ENCODE measurements around the gene MED31. TPM values are rescaled to one million over a fixed set of nuclear protein-coding genes. Genes with fewer than 3 reads are reported as not detected.

The MED31 gene
- total RNA-seq, 1 experiment from 2014 or later: 18.8 TPM

DNA sequence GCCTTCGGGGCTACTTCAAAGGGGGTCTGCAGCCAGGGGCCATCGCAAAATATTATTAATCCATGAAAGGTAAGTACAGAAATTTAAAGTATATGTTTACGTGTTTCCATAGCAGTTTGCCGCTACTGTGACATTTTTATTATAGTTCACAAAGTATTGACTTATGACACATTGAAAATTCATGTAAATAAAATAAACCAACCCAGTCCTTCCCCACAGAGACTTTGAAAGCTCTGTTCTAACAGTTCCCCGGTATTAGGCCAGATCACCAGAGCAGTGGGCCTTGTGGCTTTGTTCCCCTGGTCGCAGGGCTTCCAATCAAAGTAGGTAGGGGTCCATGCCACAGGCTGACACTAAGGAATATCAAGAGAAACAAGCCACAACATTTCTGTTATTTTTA is 24.8 kb downstream of the MED31 start:
- TF ChIP-seq EZH2phosphoT487 (IDR thresholded peaks at IDR 0.05; ENCODE audit: borderline replicate concordance, low read length) (no peak), EZH2 (IDR thresholded peaks at IDR 0.05; ENCODE audit: low read length, unreplicated experiment) (no peak)
- TF ChIP-seq, protein P1, sequence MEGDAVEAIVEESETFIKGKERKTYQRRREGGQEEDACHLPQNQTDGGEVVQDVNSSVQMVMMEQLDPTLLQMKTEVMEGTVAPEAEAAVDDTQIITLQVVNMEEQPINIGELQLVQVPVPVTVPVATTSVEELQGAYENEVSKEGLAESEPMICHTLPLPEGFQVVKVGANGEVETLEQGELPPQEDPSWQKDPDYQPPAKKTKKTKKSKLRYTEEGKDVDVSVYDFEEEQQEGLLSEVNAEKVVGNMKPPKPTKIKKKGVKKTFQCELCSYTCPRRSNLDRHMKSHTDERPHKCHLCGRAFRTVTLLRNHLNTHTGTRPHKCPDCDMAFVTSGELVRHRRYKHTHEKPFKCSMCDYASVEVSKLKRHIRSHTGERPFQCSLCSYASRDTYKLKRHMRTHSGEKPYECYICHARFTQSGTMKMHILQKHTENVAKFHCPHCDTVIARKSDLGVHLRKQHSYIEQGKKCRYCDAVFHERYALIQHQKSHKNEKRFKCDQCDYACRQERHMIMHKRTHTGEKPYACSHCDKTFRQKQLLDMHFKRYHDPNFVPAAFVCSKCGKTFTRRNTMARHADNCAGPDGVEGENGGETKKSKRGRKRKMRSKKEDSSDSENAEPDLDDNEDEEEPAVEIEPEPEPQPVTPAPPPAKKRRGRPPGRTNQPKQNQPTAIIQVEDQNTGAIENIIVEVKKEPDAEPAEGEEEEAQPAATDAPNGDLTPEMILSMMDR (conservative IDR thresholded peaks at IDR 0.05; ENCODE audit: low read depth, low read length): no peak
- Histone ChIP-seq H3K79me2 (ENCODE audit: low read length) (peaks cover 16% of the 10 kb centered on the region), H4K20me1 (ENCODE audit: low read length) (0 out of 2 replicates have a peak, but pooled peaks cover 4% of the 10 kb centered on the region), H3K27ac (ENCODE audit: low read length) (peak overlapping the region; percentile 66), H3K9me3 (ENCODE audit: low read length) (no peaks in the 10 kb centered on the region), H3K9me2 (replicated peaks; ENCODE audit: low read length) (no peaks in the 10 kb centered on the region), H3K4me2 (ENCODE audit: low read length) (peak overlapping the region; percentile 72), H3K27me3 (ENCODE audit: low read length) (no peaks in the 10 kb centered on the region), H3F3A (ENCODE audit: low read length, unreplicated experiment) (no peaks in the 10 kb centered on the region), H3K9ac (ENCODE audit: low read length) (peak overlapping the region; percentile 48), H3K4me1 (ENCODE audit: insufficient read depth, low read length) (peaks cover 22% of the 10 kb centered on the region), H2AFZ (ENCODE audit: low read length) (no peak overlapping the region), H3K4me3 (ENCODE audit: low read length) (peak overlapping the region; percentile 43), H3K36me3 (ENCODE audit: low read depth, low read length) (no peaks in the 10 kb centered on the region; the same call in 1 of the 2 replicates)
- CTCF ChIA-PET: interaction anchor here (0.5 to 0.7 kb wide), 2 partner anchors 25 to 154 kb away, joined by 3 to 5 read pairs; partner anchors contain the start of gene MED31
- intact Hi-C loops (cut with micrococcal nuclease): loop anchor here (2.0 kb wide), 1 partner anchor 16 kb away; no protein-coding TSS in a partner anchor
- POLR2A ChIA-PET (ENCODE audit: unreplicated experiment): no interaction called here
- no TSS peak for BruUV-seq (replicated peaks)
- ATAC-seq: peak; percentile 83
- DNase-seq: peak; percentile 10

DNA sequence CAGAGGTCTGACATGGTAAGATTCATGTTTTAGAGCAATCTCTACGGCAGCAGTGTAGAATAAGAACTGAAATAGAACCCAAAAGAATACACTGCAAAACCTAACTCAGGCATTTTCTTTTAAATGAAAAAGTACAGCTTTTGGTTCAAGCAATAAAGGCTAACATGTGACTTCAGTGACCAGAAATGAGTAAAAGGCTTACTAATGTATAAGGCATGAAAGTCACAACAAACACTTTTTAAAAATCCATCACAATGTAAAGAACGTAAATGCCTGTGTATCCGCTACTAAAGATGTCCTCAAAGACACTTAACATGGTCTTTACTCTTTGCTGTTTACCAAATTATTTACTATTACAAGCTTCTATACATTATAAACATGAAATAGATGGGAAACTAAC is 27.5 kb downstream of the MED31 start:
- 0 out of 2 replicates have a peak, but pooled peaks cover 4% of the 10 kb centered on the region for H4K20me1 ChIP-seq (ENCODE audit: low read length)
- H2AFZ ChIP-seq (ENCODE audit: low read length): no peak overlapping the region
- H3K36me3 ChIP-seq (ENCODE audit: low read depth, low read length): peaks cover 4% of the 10 kb centered on the region; the same call in 1 of the 2 replicates
- TF ChIP-seq EZH2 (IDR thresholded peaks at IDR 0.05; ENCODE audit: low read length, unreplicated experiment) (no peak), EZH2phosphoT487 (IDR thresholded peaks at IDR 0.05; ENCODE audit: borderline replicate concordance, low read length) (no peak)
- TF ChIP-seq, protein P1 (conservative IDR thresholded peaks at IDR 0.05; ENCODE audit: low read depth, low read length): no peak
- H3K27ac ChIP-seq (ENCODE audit: low read length): no peak overlapping the region
- H3K4me2 ChIP-seq (ENCODE audit: low read length): no peak overlapping the region
- H3F3A ChIP-seq (ENCODE audit: low read length, unreplicated experiment): no peaks in the 10 kb centered on the region
- ChIA-PET CTCF (no interaction called here), POLR2A (ENCODE audit: unreplicated experiment) (no interaction called here)
- peaks cover 16% of the 10 kb centered on the region for H3K79me2 ChIP-seq (ENCODE audit: low read length)
- DNase-seq (no peak), ATAC-seq (no peak)
- H3K9me3 ChIP-seq (ENCODE audit: low read length): no peaks in the 10 kb centered on the region
- BruUV-seq (replicated peaks): no TSS peak
- H3K9me2 ChIP-seq (replicated peaks; ENCODE audit: low read length): no peaks in the 10 kb centered on the region
- no peak overlapping the region for H3K9ac ChIP-seq (ENCODE audit: low read length)
- no peaks in the 10 kb centered on the region for H3K27me3 ChIP-seq (ENCODE audit: low read length)
- peaks cover 15% of the 10 kb centered on the region for H3K4me1 ChIP-seq (ENCODE audit: insufficient read depth, low read length)
- no peak overlapping the region for H3K4me3 ChIP-seq (ENCODE audit: low read length)
- intact Hi-C loops (cut with micrococcal nuclease): no loop called here

DNA sequence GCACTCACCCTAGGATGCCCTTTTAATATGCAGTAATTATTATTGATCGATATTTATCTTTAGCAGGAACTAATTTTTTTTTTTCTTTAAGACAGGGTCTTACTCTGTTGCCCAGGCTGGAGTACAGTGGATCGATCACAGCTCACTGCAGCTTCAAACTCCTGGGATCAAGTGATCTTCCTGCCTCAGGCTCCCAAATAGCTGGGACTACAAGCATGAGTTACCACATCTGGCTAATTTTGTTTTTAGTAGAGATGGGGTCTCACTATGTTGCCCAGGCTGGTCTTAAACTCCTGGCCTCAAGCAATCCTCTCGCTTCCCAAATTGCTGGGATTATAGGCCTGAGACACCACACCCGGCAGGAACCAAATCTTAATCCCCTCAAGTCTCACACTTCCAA is 40.2 kb downstream of the MED31 start:
- H4K20me1 ChIP-seq (ENCODE audit: low read length): no peaks in the 10 kb centered on the region
- H3K9me3 ChIP-seq (ENCODE audit: low read length): no peaks in the 10 kb centered on the region
- H3K4me2 ChIP-seq (ENCODE audit: low read length): no peak overlapping the region
- H3K9ac ChIP-seq (ENCODE audit: low read length): no peak overlapping the region
- H3K79me2 ChIP-seq (ENCODE audit: low read length): no peaks in the 10 kb centered on the region
- intact Hi-C loops (cut with micrococcal nuclease): no loop called here
- no peak overlapping the region for H3K4me3 ChIP-seq (ENCODE audit: low read length)
- no peak overlapping the region for H2AFZ ChIP-seq (ENCODE audit: low read length)
- POLR2A ChIA-PET (ENCODE audit: unreplicated experiment): no interaction called here
- H3K36me3 ChIP-seq (ENCODE audit: low read depth, low read length): peaks cover 25% of the 10 kb centered on the region
- DNase-seq: no peak
- no peak for ATAC-seq
- no TSS peak for BruUV-seq (replicated peaks)
- CTCF ChIA-PET: no interaction called here
- no peak for TF ChIP-seq EZH2phosphoT487 (IDR thresholded peaks at IDR 0.05; ENCODE audit: borderline replicate concordance, low read length)
- H3K27ac ChIP-seq (ENCODE audit: low read length): no peak overlapping the region
- H3K27me3 ChIP-seq (ENCODE audit: low read length): no peaks in the 10 kb centered on the region
- H3K9me2 ChIP-seq (replicated peaks; ENCODE audit: low read length): no peaks in the 10 kb centered on the region
- H3F3A ChIP-seq (ENCODE audit: low read length, unreplicated experiment): no peaks in the 10 kb centered on the region
- peaks cover 16% of the 10 kb centered on the region for H3K4me1 ChIP-seq (ENCODE audit: insufficient read depth, low read length)

All from PC-3 (cell line).